ENCODE measurements around the gene PLEKHA3.
"Not testable (repeated sequence)": the region's sequence is repeated elsewhere in the genome, so short reads cannot be mapped to it uniquely, and the experiment has no call there.

The PLEKHA3 gene

GRCh38 chr2:178523596-178524134 lies 43.4 kb downstream of the PLEKHA3 start:
- DNase-seq (ENCODE audit: low read depth in 2 of 2): no peak

GRCh38 chr2:178525010-178525409 lies 44.8 kb downstream of the PLEKHA3 start:
- not testable (repeated sequence) for DNase-seq (ENCODE audit: low read depth in 2 of 2)

DNA sequence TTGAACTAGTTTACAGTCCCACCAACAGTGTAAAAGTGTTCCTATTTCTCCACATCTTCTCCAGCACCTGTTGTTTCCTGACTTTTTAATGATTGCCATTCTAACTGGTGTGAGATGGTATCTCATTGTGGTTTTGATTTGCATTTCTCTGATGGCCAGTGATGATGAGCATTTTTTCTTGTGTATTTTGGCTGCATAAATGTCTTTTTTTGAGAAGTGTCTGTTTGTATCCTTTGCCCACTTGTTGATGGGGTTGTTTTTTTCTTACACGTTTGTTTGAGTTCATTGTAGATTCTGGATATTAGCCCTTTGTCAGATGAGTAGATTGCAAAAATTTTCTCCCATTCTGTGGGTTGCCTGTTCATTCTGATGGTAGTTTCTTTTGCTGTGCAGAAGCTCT lies 45.2 kb downstream of the PLEKHA3 start:
- not testable (repeated sequence) for DNase-seq (ENCODE audit: low read depth in 2 of 2)

DNA sequence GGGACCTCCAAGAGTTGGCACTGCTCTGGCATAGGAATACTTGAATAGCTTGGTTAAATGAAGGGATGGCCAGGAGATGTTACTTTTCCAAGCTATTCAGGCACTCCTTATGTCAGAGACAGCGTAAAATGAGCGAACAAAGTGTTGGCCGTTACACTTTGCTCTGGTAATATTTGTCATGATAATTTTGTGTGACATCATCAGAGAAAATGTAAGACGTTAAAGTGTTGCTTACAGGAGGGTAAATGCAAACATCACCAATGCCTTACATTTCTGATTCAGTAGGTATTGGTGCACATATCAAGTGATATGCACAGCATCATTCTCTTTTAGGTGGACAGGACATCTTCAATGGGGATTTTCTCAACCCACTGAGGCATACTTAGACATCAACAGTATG lies 46.0 kb downstream of the PLEKHA3 start:
- DNase-seq (ENCODE audit: low read depth in 2 of 2): no peak

- DNase-seq (ENCODE audit: low read depth in 2 of 2): no peak
Observed at GRCh38 chr2:178527592-178527991, 47.3 kb downstream of the PLEKHA3 start.

DNA sequence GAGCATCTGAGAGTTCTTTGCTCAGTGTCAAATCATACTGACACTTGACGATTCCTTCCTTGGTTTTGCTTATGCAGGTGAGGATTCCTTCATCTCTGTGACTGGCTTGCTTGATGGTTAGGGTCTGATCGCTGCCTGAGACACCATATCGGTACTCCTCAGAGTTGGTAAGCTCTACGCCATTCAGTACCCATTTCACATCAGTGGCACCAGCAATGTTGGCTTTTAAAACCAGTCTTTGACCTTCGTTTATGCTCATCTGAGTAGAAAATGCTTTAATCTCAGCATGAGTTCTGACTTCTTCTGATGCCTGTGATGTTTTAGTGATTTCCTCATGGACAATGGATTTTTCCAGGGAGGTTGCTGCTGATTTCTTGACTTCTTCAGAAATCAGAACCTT lies 48.4 kb downstream of the PLEKHA3 start:
- DNase-seq (ENCODE audit: low read depth in 2 of 2): no peak

- DNase-seq (ENCODE audit: low read depth in 2 of 2): no peak
Observed at GRCh38 chr2:178529194-178529593, 48.9 kb downstream of the PLEKHA3 start.

DNA sequence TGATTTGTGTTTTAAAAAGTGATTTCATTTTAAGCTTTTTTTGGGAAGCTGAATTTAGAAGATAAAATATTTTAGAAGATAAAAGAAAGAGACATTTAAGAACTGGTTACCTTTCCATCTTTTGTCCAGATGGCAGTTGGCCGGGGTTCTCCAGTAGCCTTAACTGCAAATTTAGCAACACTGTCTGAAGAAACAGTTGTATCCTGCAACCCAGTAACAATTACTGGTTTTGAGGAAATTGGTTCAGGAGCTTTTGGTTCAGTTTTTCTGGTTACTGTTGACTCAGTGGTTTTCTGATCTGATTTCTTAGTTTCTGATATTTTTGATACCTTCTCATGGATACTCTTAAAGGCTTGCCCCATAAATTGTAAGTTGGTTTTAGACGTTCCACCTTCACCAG lies 49.9 kb downstream of the PLEKHA3 start:
- no peak for DNase-seq (ENCODE audit: low read depth in 2 of 2)

DNA sequence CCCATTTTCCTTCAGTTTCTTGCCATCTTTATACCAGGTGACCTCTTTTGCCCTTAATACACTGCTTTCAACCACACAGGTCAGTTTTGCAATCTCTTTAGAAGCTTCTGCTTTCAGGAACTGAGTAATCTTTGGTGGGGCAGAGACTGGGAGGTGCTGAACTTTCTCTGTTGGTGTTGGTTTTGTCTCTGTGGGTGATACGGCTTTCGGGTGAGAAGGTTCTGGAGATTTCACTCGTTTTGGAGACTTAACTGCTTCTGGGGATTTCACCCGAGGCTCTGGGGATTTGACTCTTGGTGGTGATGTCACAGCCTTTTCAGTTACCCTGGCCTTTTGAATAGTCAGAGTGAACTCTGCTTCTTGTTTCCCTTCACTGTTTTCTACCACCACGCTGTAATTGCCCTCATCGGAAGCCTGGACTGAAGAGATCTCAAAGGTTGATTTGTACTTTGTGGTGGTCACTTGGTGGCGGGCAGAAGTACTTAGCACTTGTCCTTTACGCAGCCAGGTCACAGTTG lies 50.4 kb downstream of the PLEKHA3 start:
- DNase-seq (ENCODE audit: low read depth in 2 of 2): no peak

- no peak for DNase-seq (ENCODE audit: low read depth in 2 of 2)
Observed at GRCh38 chr2:178531168-178531567, 50.9 kb downstream of the PLEKHA3 start.

DNA sequence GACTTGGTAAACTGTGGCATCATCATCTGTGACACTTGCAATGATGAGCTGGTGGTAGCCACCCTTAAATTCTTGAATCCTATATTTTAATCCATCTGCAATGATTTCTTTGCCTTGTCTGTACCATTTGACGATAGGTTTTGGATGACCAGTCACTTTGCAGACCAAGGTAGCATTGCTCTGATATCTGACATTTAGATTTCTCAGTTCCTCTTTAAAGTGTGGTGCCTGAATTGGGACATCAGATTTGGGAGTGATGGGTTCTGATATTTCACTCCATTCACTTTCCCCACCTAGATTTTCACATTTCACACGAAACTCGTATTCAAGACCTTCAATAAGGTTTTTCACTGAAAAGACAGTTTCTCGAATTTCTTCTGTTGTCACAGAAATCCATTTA lies 55.8 kb downstream of the PLEKHA3 start:
- DNase-seq (ENCODE audit: low read depth in 2 of 2): no peak

- DNase-seq (ENCODE audit: low read depth in 2 of 2): no peak
Observed at GRCh38 chr2:178542161-178542560, 61.9 kb downstream of the PLEKHA3 start.

DNA sequence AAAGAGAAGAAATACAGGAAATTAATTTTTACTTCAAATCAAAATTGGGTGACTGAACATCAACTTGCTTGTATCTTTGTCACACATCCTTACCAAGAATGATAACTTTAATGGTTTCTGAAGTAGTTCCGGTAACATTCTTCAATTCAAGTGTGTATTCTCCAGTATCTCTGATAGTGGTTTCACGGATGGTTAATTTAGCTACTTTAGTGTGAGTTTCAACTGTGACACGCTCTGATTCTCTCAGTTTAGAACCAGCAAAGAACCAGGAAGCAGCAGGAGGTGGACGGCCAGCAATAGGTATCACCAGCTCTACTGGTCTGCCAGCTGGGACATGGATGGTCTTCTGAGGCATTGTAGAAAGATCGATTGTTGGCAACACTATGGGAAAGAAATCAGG lies 62.3 kb downstream of the PLEKHA3 start:
- DNase-seq (ENCODE audit: low read depth in 2 of 2): no peak

GRCh38 chr2:178550352-178550751 lies 70.1 kb downstream of the PLEKHA3 start:
- no peak for DNase-seq (ENCODE audit: low read depth in 2 of 2)

DNA sequence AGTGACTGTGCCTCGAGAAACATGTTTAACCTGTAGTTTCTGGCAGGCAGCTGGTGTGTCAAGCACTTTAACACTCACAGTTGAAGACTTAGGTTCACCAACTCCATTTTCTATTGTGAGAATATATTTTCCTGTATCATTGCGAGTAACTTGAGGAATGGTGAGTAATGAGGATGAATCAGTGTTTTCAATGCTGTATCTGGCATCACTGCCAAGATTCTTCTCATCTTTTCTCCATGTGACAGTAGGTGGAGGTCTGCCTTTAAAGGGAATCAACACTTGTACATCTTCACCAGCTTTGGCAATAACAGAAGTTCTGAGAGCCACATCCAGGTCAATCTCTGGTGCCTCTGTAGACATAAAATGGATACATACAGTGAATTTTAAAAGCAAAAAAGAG lies 72.8 kb downstream of the PLEKHA3 start:
- no peak for DNase-seq (ENCODE audit: low read depth in 2 of 2)

Measured in activated CD8-positive, alpha-beta memory T cell treated with anti-CD3 and anti-CD28 coated beads for 4 hours (primary cell).